ENCODE data around the gene SPATA6L.

Gene SPATA6L

DNA sequence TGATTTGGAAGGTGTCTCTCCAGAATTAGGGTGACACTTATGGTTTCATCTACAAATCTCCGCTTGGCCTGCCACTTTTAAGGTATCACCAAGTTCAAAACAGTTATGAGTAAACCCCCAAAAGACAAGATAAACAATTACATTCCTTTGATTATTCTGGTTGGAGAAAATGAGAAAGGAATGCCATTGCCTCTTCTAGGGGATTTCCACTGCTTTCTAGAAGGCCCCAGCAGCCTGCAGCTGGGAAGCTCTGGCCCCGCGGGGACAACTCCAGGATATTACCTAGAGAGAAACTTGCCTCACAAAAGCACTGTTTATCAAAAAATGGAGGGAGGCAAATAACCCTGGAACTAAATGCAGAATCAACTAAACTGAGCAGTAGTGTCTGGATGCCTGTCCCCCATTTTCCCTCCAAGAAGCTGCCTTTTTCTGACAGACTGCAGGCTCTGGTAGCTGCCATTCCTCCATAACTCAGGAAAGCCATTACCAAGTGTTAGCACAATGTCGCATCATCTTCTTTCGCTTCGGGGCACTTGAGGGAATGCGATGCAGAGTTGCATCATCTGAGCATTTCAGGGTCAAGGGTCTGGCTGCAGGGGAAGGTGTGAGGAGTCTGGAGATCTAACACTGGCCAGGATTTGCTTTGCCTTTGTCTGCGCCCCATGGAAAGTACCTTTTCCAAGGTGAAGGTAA is 75.7 kb downstream of the SPATA6L start:
- Histone ChIP-seq H3K4me3 (no peak overlapping the region), H3K27me3 (no peaks in the 10 kb centered on the region), H3K9me3 (replicated peaks in 1 of 11) (no peaks in the 10 kb centered on the region), H3K9ac (no peak overlapping the region), H3K4me1 (peaks cover 0 to 12% (median 0%) of the 10 kb centered on the region in 10 experiments; a peak in 4 of 20 replicates), H3K27ac (no peak overlapping the region), H3K36me3 (no peaks in the 10 kb centered on the region), H3K4me2 (no peak overlapping the region), H4K20me1 (no peaks in the 10 kb centered on the region)
- no peak for TF ChIP-seq Cebpa-rat (IDR thresholded peaks at IDR 0.05)

DNA sequence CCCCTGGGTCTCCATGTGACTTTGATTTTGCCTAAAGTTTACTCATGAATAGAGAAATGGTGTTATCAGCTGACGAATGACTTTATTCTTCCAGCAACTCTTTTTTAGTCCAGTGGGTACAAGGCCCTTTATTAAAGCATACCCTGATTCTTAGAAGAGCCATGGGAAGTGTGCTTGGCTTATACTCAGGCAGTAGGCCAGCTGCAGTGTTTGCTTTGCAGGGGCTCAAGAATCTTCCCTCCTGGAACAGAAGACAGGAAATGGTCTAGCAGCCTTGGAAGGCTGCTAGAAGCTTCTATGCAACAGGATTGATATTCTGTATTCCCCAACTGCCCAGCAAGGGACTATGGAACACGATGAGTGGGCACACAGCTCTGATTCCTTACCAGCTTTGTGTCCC is 77.6 kb downstream of the SPATA6L start:
- H3K9ac ChIP-seq, result no peak overlapping the region
- no peak overlapping the region for H3K4me2 ChIP-seq
- H3K27me3 ChIP-seq, result no peaks in the 10 kb centered on the region

DNA sequence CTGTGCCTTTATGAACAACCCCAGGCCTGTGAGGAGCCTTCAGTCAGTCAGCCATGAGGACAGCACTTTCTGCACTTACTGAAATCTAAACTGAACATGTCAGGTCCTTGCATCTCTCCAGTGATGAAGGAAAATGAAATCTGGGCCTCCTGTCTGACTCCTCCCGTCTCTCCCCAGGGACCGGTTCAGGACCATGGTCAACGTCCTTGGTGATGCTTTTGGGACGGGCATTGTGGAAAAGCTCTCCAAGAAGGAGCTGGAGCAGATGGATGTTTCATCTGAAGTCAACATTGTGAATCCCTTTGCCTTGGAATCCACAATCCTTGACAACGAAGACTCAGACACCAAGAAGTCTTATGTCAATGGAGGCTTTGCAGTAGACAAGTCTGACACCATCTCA is 81.1 kb downstream of the SPATA6L start:
- TF ChIP-seq Cebpa-rat (IDR thresholded peaks at IDR 0.05), result no peak
- Histone ChIP-seq H3K4me2 (no peak overlapping the region), H3K27ac (no peak overlapping the region), H3K9ac (no peak overlapping the region), H3K4me3 (no peak overlapping the region), H3K27me3 (no peaks in the 10 kb centered on the region), H4K20me1 (no peaks in the 10 kb centered on the region), H3K4me1 (no peaks in the 10 kb centered on the region), H3K36me3 (peaks cover 0 to 17% (median 0%) of the 10 kb centered on the region in 11 experiments; a peak in 2 of 22 replicates), H3K9me3 (replicated peaks in 1 of 11) (no peaks in the 10 kb centered on the region)

More for the DNA sequence above, 77.6 kb downstream of the SPATA6L start:
- Histone ChIP-seq H3K36me3 (no peaks in the 10 kb centered on the region), H3K9me3 (replicated peaks in 1 of 11) (no peaks in the 10 kb centered on the region), H3K27ac (no peak overlapping the region), H3K4me1 (peaks cover 0 to 12% (median 0%) of the 10 kb centered on the region in 10 experiments; a peak in 4 of 20 replicates), H4K20me1 (no peaks in the 10 kb centered on the region), H3K4me3 (no peak overlapping the region)
- TF ChIP-seq Cebpa-rat (IDR thresholded peaks at IDR 0.05), result no peak

DNA sequence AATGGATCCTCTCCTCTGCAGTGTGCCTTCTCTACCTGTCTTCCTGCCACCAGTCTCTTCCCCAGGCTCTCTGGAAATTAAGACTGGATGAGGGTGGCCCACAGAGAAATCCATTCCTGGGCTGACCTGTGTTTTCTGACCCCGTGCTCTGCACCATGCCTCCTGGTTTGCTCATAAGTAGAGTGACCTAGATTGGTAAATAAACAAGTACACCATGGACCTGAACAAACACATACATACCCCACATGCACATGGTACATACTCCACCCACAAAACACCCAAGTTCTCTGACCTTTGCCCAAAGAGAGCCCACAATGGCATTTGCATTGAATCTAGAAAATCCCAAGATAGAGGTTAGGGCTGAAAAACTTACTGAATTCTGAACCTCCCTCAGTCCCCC is 81.6 kb downstream of the SPATA6L start:
- Histone ChIP-seq H3K9me3 (replicated peaks in 1 of 11) (no peaks in the 10 kb centered on the region), H3K4me1 (no peaks in the 10 kb centered on the region), H3K9ac (no peak overlapping the region), H4K20me1 (no peaks in the 10 kb centered on the region), H3K4me2 (no peak overlapping the region), H3K27ac (no peak overlapping the region), H3K4me3 (no peak overlapping the region), H3K27me3 (no peaks in the 10 kb centered on the region), H3K36me3 (peaks cover 0 to 17% (median 0%) of the 10 kb centered on the region in 11 experiments; a peak in 2 of 22 replicates)
- TF ChIP-seq Cebpa-rat (IDR thresholded peaks at IDR 0.05), result no peak

DNA sequence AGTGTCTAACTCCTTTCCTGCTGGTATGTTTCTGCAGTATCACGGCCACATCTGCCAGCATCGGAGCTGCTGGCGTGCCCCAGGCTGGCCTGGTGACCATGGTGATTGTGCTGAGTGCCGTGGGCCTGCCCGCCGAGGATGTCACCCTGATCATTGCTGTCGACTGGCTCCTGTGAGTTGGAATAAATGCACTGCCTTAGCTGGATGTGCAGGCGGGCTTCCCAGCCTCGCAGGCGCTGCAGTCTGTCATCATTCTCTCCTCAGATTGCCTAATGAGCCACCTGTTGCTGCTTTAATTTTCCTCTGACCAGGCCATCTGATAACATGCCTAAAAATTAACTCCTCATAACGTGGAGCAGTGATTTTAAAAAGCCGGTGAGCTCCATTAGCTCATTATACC is 83.3 kb downstream of the SPATA6L start:
- H3K36me3 ChIP-seq, result peaks cover 0 to 17% (median 0%) of the 10 kb centered on the region in 11 experiments; a peak in 2 of 22 replicates
- TF ChIP-seq Cebpa-rat (IDR thresholded peaks at IDR 0.05), result no peak
- no peaks in the 10 kb centered on the region for H3K4me1 ChIP-seq
- no peak overlapping the region for H3K27ac ChIP-seq
- H3K4me2 ChIP-seq, result no peak overlapping the region
- no peaks in the 10 kb centered on the region for H3K9me3 ChIP-seq (replicated peaks in 1 of 11)
- H3K27me3 ChIP-seq, result no peaks in the 10 kb centered on the region
- no peaks in the 10 kb centered on the region for H4K20me1 ChIP-seq
- no peak overlapping the region for H3K4me3 ChIP-seq
- H3K9ac ChIP-seq, result no peak overlapping the region

DNA sequence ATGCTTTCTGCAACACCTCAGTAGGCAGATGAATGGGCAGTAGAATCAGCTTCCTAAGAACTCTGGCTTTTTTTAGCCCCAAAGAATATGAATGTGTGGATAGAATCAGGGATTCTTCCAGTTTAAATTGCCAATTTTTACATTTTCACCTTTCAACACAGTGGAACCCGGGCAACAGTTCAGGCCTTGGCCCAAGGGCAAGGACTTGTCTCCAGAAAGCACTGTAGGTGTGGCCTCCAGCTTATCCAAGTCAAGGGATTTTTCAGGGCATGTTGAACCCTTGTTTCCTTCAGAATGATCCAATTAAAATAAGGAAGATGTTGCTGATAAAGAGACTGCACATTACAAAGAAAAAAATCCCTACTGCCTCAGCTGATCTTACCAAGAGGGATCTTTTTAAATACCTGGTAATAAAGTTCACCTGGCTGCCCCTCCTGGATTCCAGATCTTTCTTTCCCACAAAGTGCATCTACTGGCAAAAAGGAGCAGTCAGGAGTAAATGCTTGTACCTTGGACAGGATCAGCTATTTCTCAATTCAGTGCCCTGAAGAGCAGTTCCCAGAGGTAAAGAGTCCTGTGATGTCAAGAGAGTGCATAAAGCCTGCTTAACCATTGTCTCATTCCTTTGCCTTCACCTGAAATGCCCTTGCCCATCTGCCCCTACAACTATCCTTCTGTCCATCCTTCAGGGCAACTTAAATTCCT is 84.3 kb downstream of the SPATA6L start:
- H3K9me3 ChIP-seq (replicated peaks in 1 of 11), result no peaks in the 10 kb centered on the region
- no peaks in the 10 kb centered on the region for H4K20me1 ChIP-seq
- no peak overlapping the region for H3K4me3 ChIP-seq
- H3K4me2 ChIP-seq, result no peak overlapping the region
- H3K9ac ChIP-seq, result no peak overlapping the region
- H3K4me1 ChIP-seq, result no peaks in the 10 kb centered on the region
- no peak for TF ChIP-seq Cebpa-rat (IDR thresholded peaks at IDR 0.05)
- H3K36me3 ChIP-seq, result peaks cover 0 to 18% (median 0%) of the 10 kb centered on the region in 11 experiments; a peak in 2 of 22 replicates
- H3K27me3 ChIP-seq, result no peaks in the 10 kb centered on the region
- no peak overlapping the region for H3K27ac ChIP-seq

DNA sequence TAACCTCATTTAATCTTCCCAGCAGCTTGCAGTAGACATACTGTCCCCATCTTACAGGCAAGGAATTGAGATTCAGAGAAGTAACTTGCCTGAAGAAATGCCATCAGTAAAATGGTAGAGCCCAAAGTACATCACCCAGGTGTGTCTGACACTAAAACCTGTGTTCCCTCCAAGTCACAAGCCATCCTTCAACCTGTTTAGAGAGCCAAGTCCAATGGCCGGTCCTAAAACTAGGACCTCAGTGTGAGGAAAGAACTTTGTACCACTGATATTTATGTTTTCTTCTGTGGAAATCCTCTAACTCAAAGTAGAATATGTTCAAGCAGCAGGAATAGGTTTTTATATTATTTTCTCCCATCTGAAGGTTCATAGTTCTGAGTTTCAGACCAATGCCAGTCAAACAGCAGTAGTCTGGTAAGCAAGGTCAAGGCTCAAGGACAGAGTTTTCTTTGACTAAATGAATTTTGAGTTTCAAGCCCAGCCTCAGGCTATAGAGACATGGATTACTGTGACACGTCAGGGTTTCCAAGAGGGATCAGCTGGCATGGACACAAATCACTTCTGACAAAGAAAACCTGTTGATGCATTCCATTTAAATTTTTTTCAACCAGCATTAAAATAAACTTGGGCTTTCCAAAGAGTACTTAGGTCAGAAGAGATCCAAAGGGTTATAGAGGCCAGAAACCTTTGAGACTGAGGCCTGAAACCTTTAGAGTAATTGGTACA is 85.1 kb downstream of the SPATA6L start:
- Histone ChIP-seq H3K27ac (no peak overlapping the region), H3K27me3 (no peaks in the 10 kb centered on the region; a peak in 1 of 22 replicates), H3K9ac (no peak overlapping the region), H3K4me2 (no peak overlapping the region), H3K4me3 (no peak overlapping the region), H3K4me1 (no peaks in the 10 kb centered on the region), H4K20me1 (no peaks in the 10 kb centered on the region), H3K9me3 (replicated peaks in 1 of 11) (no peaks in the 10 kb centered on the region), H3K36me3 (peaks cover 0 to 25% (median 0%) of the 10 kb centered on the region in 11 experiments; a peak in 3 of 22 replicates)
- TF ChIP-seq Cebpa-rat (IDR thresholded peaks at IDR 0.05), result no peak

DNA sequence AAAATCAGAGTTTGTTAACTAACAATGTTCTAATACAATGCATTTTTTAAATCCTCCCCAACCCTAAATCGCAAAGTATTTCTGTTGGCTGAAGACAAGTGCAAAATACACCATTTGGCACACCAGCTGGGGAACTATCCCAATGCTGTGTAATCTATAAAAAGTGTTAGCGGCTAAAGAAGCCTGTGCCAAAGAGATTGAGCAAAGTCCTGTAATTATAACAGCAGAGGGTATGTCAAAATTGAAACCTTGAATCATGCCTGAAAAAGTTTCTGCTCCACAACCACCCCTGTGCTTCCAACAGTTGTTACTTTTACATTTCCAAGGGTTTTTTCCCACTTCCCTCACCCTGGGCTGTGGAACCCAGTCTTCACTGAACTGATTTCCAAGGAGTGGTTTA is 87.3 kb downstream of the SPATA6L start:
- Histone ChIP-seq H3K4me1 (no peaks in the 10 kb centered on the region), H3K36me3 (peaks cover 0 to 28% (median 0%) of the 10 kb centered on the region in 11 experiments; a peak in 3 of 22 replicates), H3K9ac (no peak overlapping the region), H4K20me1 (no peaks in the 10 kb centered on the region), H3K4me2 (no peak overlapping the region), H3K27me3 (peaks cover 0 to 4% (median 0%) of the 10 kb centered on the region in 11 experiments; a peak in 2 of 22 replicates), H3K4me3 (no peak overlapping the region), H3K27ac (no peak overlapping the region), H3K9me3 (replicated peaks in 1 of 11) (no peaks in the 10 kb centered on the region)
- no peak for TF ChIP-seq Cebpa-rat (IDR thresholded peaks at IDR 0.05)

DNA sequence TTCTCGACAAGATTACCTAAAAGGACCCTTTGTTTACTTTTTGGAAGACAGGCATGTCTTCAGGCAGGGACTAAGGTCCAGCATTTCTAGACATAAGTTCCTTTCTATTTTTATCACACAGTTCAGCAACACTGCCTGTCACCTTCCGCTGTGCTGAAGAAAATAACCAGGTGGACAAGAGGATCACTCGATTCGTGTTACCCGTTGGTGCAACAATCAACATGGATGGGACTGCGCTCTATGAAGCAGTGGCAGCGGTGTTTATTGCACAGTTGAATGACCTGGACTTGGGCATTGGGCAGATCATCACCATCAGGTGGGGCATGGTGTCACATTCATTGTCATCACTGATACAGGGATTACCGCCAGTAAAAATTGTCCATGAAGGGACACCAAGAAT is 89.8 kb downstream of the SPATA6L start:
- peaks cover 0 to 18% (median 0%) of the 10 kb centered on the region in 11 experiments; a peak in 7 of 22 replicates for H3K27me3 ChIP-seq
- TF ChIP-seq Cebpa-rat (IDR thresholded peaks at IDR 0.05), result no peak
- no peak overlapping the region for H3K27ac ChIP-seq
- no peak overlapping the region for H3K4me2 ChIP-seq
- H3K9ac ChIP-seq, result no peak overlapping the region
- peaks cover 0 to 23% (median 0%) of the 10 kb centered on the region in 11 experiments; a peak in 3 of 22 replicates for H3K36me3 ChIP-seq
- H3K4me3 ChIP-seq, result no peak overlapping the region
- H3K4me1 ChIP-seq, result no peaks in the 10 kb centered on the region
- H4K20me1 ChIP-seq, result no peaks in the 10 kb centered on the region
- H3K9me3 ChIP-seq (replicated peaks in 1 of 11), result no peaks in the 10 kb centered on the region

Data from BLaER1 treated with 17β-estradiol and CSF1 and Interleukin-3, amounts not matched to agents 10 nM and 100 nM (cell line).